Forelimb muscle (tissue), 1 donor: Measurements from ENCODE around the gene COL8A1. TPM values are rescaled to one million over a fixed set of nuclear protein-coding genes. Genes with fewer than 3 reads are reported as not detected.
"Not testable (repeated sequence)": the region's sequence is repeated elsewhere in the genome, so short reads cannot be mapped to it uniquely, and the experiment has no call there.

Source experiments
- DNase-seq: peaks from one replicate; pipeline ENCODE4 v3.0.0-alpha.2; 2013; ENCODE audit warnings: low read depth
- polyA plus RNA-seq: library from polyadenylated mRNA; unstranded; fragments of 120-200 nt; gene quantifications from one replicate; pipeline ENCODE4 v1.2.1, GENCODE V29; 2013; ENCODE audit not compliant: insufficient read length

Gene COL8A1
- polyA plus RNA-seq, 1 donor: 1.1 TPM

DNA sequence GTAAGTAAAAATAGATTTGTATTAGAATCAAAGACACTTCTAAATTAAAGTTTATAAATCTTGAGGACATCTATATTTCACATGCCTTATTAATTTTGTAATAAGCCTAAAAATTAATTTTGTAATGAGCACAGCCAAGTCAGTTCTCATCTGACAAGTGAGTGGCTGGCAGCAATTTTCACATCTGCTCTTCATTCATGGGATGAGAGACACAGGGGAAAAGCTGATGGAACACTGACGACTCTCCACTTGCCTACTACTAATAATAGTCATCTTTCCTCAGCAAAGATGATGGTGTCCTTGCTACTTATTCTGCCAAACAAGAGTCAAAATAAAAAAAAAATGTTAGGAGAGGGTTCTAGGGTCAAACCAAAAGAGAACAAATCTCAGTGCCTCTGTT lies 164.9 kb downstream of the COL8A1 start:
- no peak for DNase-seq

DNA sequence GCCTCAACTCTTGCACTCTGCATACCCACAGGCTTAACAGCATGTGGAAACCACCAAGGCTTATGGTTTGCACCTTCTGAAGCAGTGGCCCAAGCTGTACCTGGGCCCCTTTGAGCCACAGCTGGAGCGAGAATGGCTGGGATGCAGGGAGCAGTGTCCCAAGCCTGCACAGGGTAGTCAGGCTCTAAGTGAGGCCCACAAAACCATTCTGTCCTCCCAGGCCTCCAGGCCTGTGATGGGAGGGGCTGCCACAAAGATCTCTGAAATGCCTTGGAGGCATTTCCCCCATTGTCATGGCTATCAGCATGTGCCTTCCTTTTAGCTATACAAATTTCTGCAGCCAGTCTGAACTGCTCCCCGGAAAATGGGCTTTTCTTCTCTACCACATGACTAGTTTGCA lies 166.8 kb downstream of the COL8A1 start:
- no peak for DNase-seq

DNA sequence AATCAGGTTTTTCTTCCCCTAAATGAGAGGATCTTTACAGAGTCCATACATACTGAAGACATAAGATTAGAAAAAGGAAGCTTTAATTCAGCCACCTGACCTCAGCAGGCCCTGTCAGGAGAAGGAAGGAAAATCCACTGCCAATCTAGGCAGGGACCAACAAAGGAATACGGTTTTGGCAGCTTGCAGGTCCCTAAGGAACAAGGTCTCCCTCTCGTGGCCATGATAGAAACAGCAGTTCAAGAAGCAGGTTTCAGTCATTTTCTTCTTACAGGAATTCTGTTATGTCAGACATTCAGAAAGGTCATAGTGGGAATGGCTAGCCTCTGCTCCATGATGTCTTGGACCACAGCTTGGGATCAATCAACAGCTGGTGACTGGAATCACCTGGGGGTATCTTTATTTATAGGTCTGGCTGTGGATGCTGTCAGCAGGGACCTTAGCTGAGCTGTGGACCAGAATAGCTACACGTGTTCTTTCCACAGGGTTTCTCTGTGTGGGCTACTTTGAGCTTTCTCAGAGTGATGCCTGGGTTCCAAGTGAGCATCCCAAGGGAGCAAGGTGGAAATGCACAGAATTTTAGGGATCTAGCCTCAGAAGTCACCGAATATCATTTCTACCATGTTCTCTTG lies 169.9 kb downstream of the COL8A1 start:
- DNase-seq: no peak

DNA sequence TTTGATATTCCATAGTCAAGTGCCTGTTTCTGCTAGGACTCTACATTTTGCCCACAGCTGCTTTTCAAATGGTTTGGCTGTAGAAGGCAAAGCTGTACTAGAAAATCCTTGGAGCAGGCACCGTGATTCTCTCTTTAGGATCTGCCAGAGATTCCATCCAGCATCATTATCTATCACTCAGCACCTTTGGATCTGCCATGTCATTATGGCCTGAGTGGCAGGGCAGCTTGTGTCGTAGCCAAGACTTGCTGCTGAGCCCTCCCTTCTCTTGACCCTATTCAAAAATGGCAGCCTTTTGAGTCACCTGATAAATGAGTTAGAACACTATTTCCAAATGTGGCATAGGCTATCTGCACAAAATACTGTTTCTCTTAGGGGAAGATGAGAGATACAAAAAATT lies 171.2 kb downstream of the COL8A1 start:
- DNase-seq: no peak

- no peak for DNase-seq
These were observed 172.0 kb downstream of the COL8A1 start for GRCh38 chr3:99810403-99810802.

- DNase-seq: no peak
These were observed 178.6 kb downstream of the COL8A1 start for GRCh38 chr3:99817047-99817436.

- peak; percentile 78 for DNase-seq
These were observed 179.2 kb downstream of the COL8A1 start, which contains the start of gene CMSS1 for GRCh38 chr3:99817437-99818240. CMSS1 (plus strand) TSS chr3:99817862.

- no peak for DNase-seq
These were observed 180.4 kb downstream of the COL8A1 start for GRCh38 chr3:99818818-99819217.

- DNase-seq: no peak
These were observed 185.6 kb downstream of the COL8A1 start for GRCh38 chr3:99823723-99824711.

GRCh38 chr3:99825004-99825640 lies 186.7 kb downstream of the COL8A1 start:
- DNase-seq: no peak

- DNase-seq: no peak
These were observed 191.4 kb downstream of the COL8A1 start for GRCh38 chr3:99829844-99830243.

GRCh38 chr3:99833617-99834205 lies 195.3 kb downstream of the COL8A1 start:
- no peak for DNase-seq

DNA sequence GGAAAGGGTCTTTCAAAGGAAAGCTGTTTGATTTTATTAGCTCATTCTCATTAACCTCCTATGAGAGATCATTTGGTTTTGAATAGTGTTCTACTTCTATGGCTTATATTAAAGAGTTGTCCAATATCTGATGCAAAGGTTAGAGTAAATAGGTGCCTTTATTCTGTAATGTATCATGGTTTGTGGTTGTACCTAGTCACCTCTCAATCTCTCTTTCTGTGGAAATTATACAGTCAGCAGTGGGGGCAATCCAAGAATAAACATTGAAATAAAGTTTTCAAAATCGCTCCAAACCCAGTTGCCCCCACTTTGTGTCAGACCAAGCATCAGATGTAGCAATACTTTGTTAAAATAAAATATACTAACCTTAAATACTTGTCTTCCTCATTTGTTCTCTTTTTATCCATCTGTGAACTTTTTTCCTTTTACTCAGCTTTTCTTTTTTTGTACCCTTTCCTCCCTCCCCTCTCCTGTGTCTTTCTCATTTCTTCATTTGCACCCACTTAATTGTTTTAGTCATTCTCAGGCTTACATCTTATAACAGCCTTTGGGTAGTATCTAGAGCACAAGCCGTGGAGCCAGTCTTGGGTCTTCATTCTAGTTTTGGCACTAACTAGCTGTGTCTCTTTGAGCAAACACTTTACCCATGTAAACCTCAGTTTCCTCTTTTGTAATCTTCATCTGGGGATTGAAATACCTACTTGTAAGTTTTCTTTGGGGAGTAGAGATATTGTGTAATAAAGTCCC lies 196.0 kb downstream of the COL8A1 start:
- DNase-seq: no peak

- DNase-seq: no peak
These were observed 198.3 kb downstream of the COL8A1 start for GRCh38 chr3:99836681-99837080.

- no peak for DNase-seq
These were observed 199.3 kb downstream of the COL8A1 start for GRCh38 chr3:99837715-99838114.

GRCh38 chr3:99838755-99839154 lies 200.4 kb downstream of the COL8A1 start:
- no peak for DNase-seq

DNA sequence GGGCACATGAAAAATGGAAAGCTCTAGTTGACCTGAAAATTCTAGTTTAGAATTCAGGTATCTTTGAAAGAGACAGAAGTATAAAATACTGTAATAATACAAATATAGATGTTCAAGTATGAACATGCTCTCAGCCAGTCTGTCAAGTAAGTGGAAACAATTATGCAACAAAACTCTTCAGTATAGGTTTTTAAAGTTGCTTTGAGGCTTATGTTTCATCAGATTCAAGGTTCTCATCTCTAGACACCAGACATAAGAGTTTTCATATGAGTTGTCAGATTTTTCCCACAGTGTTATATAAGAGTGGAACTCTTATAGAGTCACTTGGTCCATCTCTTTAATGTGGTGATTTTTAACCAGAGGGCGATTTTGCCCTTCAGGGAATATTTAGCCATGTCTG lies 201.2 kb downstream of the COL8A1 start:
- DNase-seq: no peak

- DNase-seq: not testable (repeated sequence)
These were observed 203.6 kb downstream of the COL8A1 start for GRCh38 chr3:99841949-99842348.

DNA sequence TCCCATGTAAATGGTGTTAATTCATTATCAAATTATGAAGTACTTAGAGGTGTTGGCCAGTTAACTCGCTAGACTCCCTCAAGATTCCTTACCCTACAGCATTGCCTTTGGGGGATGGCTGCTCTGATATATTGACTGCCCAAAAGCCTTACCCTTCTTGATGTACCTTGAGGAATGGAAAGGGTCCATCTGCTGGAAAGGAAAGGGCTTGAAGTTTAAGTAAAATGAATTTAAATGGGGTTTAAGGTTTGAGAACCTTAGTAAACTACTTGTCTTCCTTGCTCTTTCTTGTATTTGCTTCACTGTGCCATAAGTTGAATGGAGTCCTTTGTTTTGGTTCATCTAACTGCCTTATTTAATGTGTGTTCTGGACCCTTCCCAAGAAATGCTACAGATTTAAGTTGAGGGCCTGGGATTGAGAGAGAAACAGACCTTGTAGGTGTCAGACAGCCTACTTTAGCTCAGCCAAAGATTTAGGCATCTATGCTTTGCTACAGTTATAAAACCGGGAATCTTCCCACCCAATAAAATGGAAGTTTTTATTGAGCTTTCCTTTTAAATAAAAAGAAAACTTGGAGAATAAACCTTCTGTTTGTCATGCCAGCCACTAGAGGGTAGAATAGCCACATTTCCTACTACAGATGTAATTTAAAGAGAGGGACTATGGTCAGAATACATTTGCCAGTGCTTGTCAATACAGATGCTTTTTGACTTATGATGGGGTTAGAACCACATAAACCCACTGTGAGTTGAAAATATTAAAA lies 204.6 kb downstream of the COL8A1 start:
- DNase-seq: no peak
